Fibroblast of lung (primary cell): Measurements from ENCODE around the gene HRK. TPM values are rescaled to one million over a fixed set of nuclear protein-coding genes. Genes with fewer than 3 reads are reported as not detected.

Experiments used
- DNase-seq, 2 donors: peaks; one replicate each; pipeline versions ENCODE4 v3.0.0 to v3.0.0-alpha.2; 2010; ENCODE audit warnings: low read depth in 2 of 2
- H2AFZ ChIP-seq: 2 replicates; pipeline ENCODE4 v1.5.1; 2012; ENCODE audit warnings: low read length, control low read depth, inconsistent platforms
- H3K27ac ChIP-seq: 2 replicates; pipeline ENCODE4 v1.5.1; 2011; ENCODE audit warnings: low read length, control low read depth; ENCODE audit not compliant: insufficient read depth
- H3K27me3 ChIP-seq: 2 replicates; pipeline ENCODE4 v1.5.1; 2011; ENCODE audit warnings: mild to moderate bottlenecking, low read length; ENCODE audit not compliant: control insufficient read depth, insufficient read depth
- H3K36me3 ChIP-seq: 2 replicates; pipeline ENCODE4 v1.5.1; 2011; ENCODE audit warnings: low read length; ENCODE audit not compliant: control insufficient read depth, insufficient read depth
- H3K4me1 ChIP-seq: 2 replicates; pipeline ENCODE4 v1.5.1; 2011; ENCODE audit warnings: low read length; ENCODE audit not compliant: control insufficient read depth, insufficient read depth; ENCODE audit errors: extremely low read depth
- H3K4me2 ChIP-seq: 2 replicates; pipeline ENCODE4 v1.5.1; 2011; ENCODE audit warnings: low read length, control low read depth; ENCODE audit not compliant: insufficient read depth; ENCODE audit errors: extremely low read depth
- H3K4me3 ChIP-seq, 4 experiments: fragments of 200-600 bp in 1 of 4; sonication (generic) in 1 of 4; replicated peaks in 1 of 4; 2 replicates each; pipeline ENCODE4 v1.5.1; 2011 to 2016; ENCODE audit warnings: low read length in 4 of 4, low read depth in 3 of 4, mild to moderate bottlenecking in 3 of 4, control low read depth in 2 of 4, inconsistent platforms in 1 of 4, mixed read lengths in 1 of 4; ENCODE audit not compliant: insufficient read depth in 1 of 4; ENCODE audit errors: control extremely low read depth in 1 of 4
- H3K79me2 ChIP-seq: 2 replicates; pipeline ENCODE4 v1.5.1; 2012; ENCODE audit warnings: mild to moderate bottlenecking, low read length, inconsistent platforms; ENCODE audit not compliant: control insufficient read depth, insufficient read depth
- H3K9ac ChIP-seq: 2 replicates; pipeline ENCODE4 v1.5.1; 2011; ENCODE audit warnings: mild to moderate bottlenecking, low read length, control low read depth; ENCODE audit not compliant: insufficient read depth
- H3K9me3 ChIP-seq: 2 replicates; pipeline ENCODE4 v1.5.1; 2012; ENCODE audit warnings: low read depth, low read length; ENCODE audit not compliant: control insufficient read depth, insufficient read depth
- H4K20me1 ChIP-seq: 2 replicates; pipeline ENCODE4 v1.5.1; 2011; ENCODE audit warnings: low read length; ENCODE audit not compliant: control insufficient read depth, insufficient read depth; ENCODE audit errors: extremely low read depth
- EZH2 ChIP-seq: IDR thresholded peaks from 2 replicates; pipeline ENCODE4 v1.5.1; 2012; ENCODE audit warnings: low read length, control low read depth, mild to moderate bottlenecking; ENCODE audit errors: missing control alignments
- polyA plus RNA-seq, 2 donors: library from polyadenylated mRNA; depleted of rRNA in 1 of 2; stranded (reverse) in 1 of 2; unstranded in 1 of 2; fragments of >200 nt; gene quantifications; 2 replicates each; pipeline ENCODE4 v1.2.1, GENCODE V29; 2011 to 2012; ENCODE audit warnings: missing spikeins in 1 of 2
- total RNA-seq: library from RNA; depleted of rRNA; stranded (reverse); fragments of >200 nt; gene quantifications from 2 replicates; pipeline ENCODE4 v1.2.1, GENCODE V29; 2014
- TF ChIP-seq, protein P1 (sequence below), 2 donors: IDR thresholded peaks in 1 of 2; conservative IDR thresholded peaks in 1 of 2; 1 replicate in 1 of 2; 2 replicates in 1 of 2; pipeline ENCODE4 v1.5.1; 2011 to 2012; ENCODE audit warnings: low read length in 2 of 2, control low read depth in 1 of 2, inconsistent platforms in 1 of 2, low read depth in 1 of 2, mild to moderate bottlenecking in 1 of 2

The HRK gene
- total and polyA plus RNA-seq, 2 donors (not counting 1 experiment from before 2014, with no cell fraction given): under 0.01 to 0.08 TPM

DNA sequence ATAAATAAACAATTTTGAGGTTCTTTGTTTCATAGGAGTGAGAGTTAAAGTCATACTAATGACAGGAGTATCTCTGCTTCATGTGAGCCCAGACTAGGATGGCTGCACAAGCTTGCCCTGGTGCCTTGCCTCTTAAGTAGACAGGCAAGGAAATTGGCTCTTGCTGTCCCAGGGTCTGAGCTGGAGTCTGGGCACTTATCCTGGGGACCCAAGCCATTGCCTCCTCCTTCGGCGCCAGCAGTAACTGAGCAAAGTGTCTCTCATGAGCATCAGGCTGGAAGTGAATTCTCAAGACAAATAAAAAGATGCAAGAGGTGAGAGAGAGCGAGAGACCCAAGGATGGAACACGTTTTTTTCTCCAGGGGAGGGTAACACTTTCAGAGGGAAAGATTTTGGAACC is 22.6 kb upstream of the HRK start:
- no peak overlapping the region for H2AFZ ChIP-seq
- H4K20me1 ChIP-seq: no peaks in the 10 kb centered on the region
- no peak overlapping the region for H3K4me3 ChIP-seq
- no peak overlapping the region for H3K9ac ChIP-seq
- no peaks in the 10 kb centered on the region for H3K9me3 ChIP-seq
- H3K27me3 ChIP-seq: peaks cover 7% of the 10 kb centered on the region
- no peak for TF ChIP-seq EZH2
- TF ChIP-seq, protein P1, sequence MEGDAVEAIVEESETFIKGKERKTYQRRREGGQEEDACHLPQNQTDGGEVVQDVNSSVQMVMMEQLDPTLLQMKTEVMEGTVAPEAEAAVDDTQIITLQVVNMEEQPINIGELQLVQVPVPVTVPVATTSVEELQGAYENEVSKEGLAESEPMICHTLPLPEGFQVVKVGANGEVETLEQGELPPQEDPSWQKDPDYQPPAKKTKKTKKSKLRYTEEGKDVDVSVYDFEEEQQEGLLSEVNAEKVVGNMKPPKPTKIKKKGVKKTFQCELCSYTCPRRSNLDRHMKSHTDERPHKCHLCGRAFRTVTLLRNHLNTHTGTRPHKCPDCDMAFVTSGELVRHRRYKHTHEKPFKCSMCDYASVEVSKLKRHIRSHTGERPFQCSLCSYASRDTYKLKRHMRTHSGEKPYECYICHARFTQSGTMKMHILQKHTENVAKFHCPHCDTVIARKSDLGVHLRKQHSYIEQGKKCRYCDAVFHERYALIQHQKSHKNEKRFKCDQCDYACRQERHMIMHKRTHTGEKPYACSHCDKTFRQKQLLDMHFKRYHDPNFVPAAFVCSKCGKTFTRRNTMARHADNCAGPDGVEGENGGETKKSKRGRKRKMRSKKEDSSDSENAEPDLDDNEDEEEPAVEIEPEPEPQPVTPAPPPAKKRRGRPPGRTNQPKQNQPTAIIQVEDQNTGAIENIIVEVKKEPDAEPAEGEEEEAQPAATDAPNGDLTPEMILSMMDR (conservative IDR thresholded peaks at IDR 0.05 in 1 of 2, IDR thresholded peaks at IDR 0.05 in 1 of 2; ENCODE audit: low read depth in 1 of 2, low read length in 2 of 2): no peak
- H3K36me3 ChIP-seq: no peaks in the 10 kb centered on the region
- H3K79me2 ChIP-seq: no peaks in the 10 kb centered on the region
- H3K4me2 ChIP-seq: no peak overlapping the region
- no peaks in the 10 kb centered on the region for H3K4me1 ChIP-seq
- DNase-seq: no peak
- no peak overlapping the region for H3K27ac ChIP-seq

GRCh38 chr12:116901612-116902011 is 20.4 kb upstream of the HRK start:
- Histone ChIP-seq H3K27ac (no peak overlapping the region), H2AFZ (no peak overlapping the region), H3K27me3 (peaks cover 8% of the 10 kb centered on the region), H3K4me1 (no peaks in the 10 kb centered on the region), H3K36me3 (no peaks in the 10 kb centered on the region), H3K9ac (no peak overlapping the region), H4K20me1 (no peaks in the 10 kb centered on the region), H3K4me2 (no peak overlapping the region), H3K79me2 (no peaks in the 10 kb centered on the region), H3K9me3 (no peaks in the 10 kb centered on the region), H3K4me3 (no peak overlapping the region)
- TF ChIP-seq, protein P1 (conservative IDR thresholded peaks at IDR 0.05 in 1 of 2, IDR thresholded peaks at IDR 0.05 in 1 of 2; ENCODE audit: low read depth in 1 of 2, low read length in 2 of 2): no peak
- no peak for TF ChIP-seq EZH2
- no peak for DNase-seq

GRCh38 chr12:116898669-116899068 is 17.4 kb upstream of the HRK start:
- Histone ChIP-seq H3K27ac (no peak overlapping the region), H3K9me3 (no peaks in the 10 kb centered on the region), H3K4me2 (no peak overlapping the region), H3K79me2 (no peaks in the 10 kb centered on the region), H2AFZ (no peak overlapping the region), H3K27me3 (peaks cover 8% of the 10 kb centered on the region), H3K36me3 (no peaks in the 10 kb centered on the region), H4K20me1 (no peaks in the 10 kb centered on the region), H3K4me1 (no peaks in the 10 kb centered on the region), H3K9ac (no peak overlapping the region), H3K4me3 (no peak overlapping the region)
- no peak for DNase-seq
- no peak for TF ChIP-seq EZH2
- TF ChIP-seq, protein P1 (conservative IDR thresholded peaks at IDR 0.05 in 1 of 2, IDR thresholded peaks at IDR 0.05 in 1 of 2; ENCODE audit: low read depth in 1 of 2, low read length in 2 of 2): no peak
